ENCODE measurements around the gene PTPN6.

- TF ChIP-seq POLR2A (IDR thresholded peaks at IDR 0.05) (no peak), CTCF (IDR thresholded peaks at IDR 0.05) (no peak), POLR2AphosphoS5 (IDR thresholded peaks at IDR 0.05) (no peak)
Observed at GRCh38 chr12:6955108-6956020, 4.2 kb downstream of the PTPN6 start.

Data from suprapubic skin (tissue), 4 donors.